T1000 (cell line): ENCODE data around the gene MAP3K6.

Experiments
- DNase-seq: peaks from one replicate; lab custom pipeline; 2025; ENCODE audit warnings: mixed read lengths; lab: John Stamatoyannopoulos, UW

The MAP3K6 gene

GRCh38 chr1:27377760-27378495 lies 11.2 kb upstream of the MAP3K6 start:
- DNase-seq: no peak

- DNase-seq: no peak
Measured at GRCh38 chr1:27374362-27375086, 7.8 kb upstream of the MAP3K6 start, which contains the start of gene FCN3. Gene FCN3 (minus strand): TSS chr1:27374824. CDS start chr1:27374818, 6 bp downstream.

GRCh38 chr1:27372808-27373690 lies 6.3 kb upstream of the MAP3K6 start:
- DNase-seq: no peak

GRCh38 chr1:27372022-27372807 lies 5.5 kb upstream of the MAP3K6 start:
- no peak for DNase-seq

- DNase-seq: no peak
Measured at GRCh38 chr1:27368869-27369582, 2.3 kb upstream of the MAP3K6 start.

- no peak for DNase-seq
Measured at GRCh38 chr1:27367160-27367650, 444 bp upstream of the MAP3K6 start.

GRCh38 chr1:27366113-27366410 lies 699 bp downstream of the MAP3K6 start:
- peak; percentile 75 for DNase-seq

GRCh38 chr1:27365372-27366112 lies 1.2 kb downstream of the MAP3K6 start:
- peak; percentile 87 for DNase-seq

GRCh38 chr1:27364696-27365371 lies 1.9 kb downstream of the MAP3K6 start:
- DNase-seq: no peak

GRCh38 chr1:27363766-27364695 lies 2.7 kb downstream of the MAP3K6 start:
- DNase-seq: no peak

GRCh38 chr1:27361553-27361952 lies 5.2 kb downstream of the MAP3K6 start:
- no peak for DNase-seq

GRCh38 chr1:27361044-27361402 lies 5.7 kb downstream of the MAP3K6 start:
- DNase-seq: no peak

- no peak for DNase-seq
Measured at GRCh38 chr1:27360159-27361043, 6.4 kb downstream of the MAP3K6 start.

GRCh38 chr1:27359822-27360158 lies 7.0 kb downstream of the MAP3K6 start:
- DNase-seq: no peak

GRCh38 chr1:27358928-27359313 lies 7.8 kb downstream of the MAP3K6 start:
- DNase-seq: no peak

GRCh38 chr1:27358038-27358927 lies 8.5 kb downstream of the MAP3K6 start:
- DNase-seq: no peak
